OCI-LY1 (cell line): ENCODE data around the gene CALY.

Source experiments
- H2AFZ ChIP-seq: fragments of 200-600 bp; sonication (generic), shearing (Covaris generic); 2 replicates; pipeline ENCODE4 v1.6.0; 2014; ENCODE audit warnings: antibody characterized with exemption, mild to moderate bottlenecking, low read length
- H3F3A ChIP-seq: fragments of 200-600 bp; sonication (generic), shearing (Covaris generic); 2 replicates; pipeline ENCODE4 v1.6.0; 2014; ENCODE audit warnings: mild to moderate bottlenecking, antibody characterized with exemption, low read length, moderate library complexity; ENCODE audit not compliant: insufficient read depth
- H3K27ac ChIP-seq: fragments of 200-600 bp; sonication (generic); 2 replicates; pipeline ENCODE4 v1.5.1; 2014; ENCODE audit warnings: low read length, mixed run types, mild to moderate bottlenecking, low read depth; ENCODE audit not compliant: poor library complexity, severe bottlenecking
- H3K27me3 ChIP-seq: fragments of 200-600 bp; sonication (generic); 2 replicates; pipeline ENCODE4 v1.6.0; 2014; ENCODE audit warnings: antibody characterized with exemption, mild to moderate bottlenecking, low read length, moderate library complexity; ENCODE audit not compliant: insufficient read depth
- H3K36me3 ChIP-seq: fragments of 200-600 bp; sonication (generic); 2 replicates; pipeline ENCODE4 v1.6.1; 2014; ENCODE audit warnings: mild to moderate bottlenecking, antibody characterized with exemption, low read length, moderate library complexity, mixed read lengths; ENCODE audit not compliant: insufficient read depth
- H3K4me1 ChIP-seq: fragments of 200-600 bp; sonication (generic); 2 replicates; pipeline ENCODE4 v1.5.1; 2014; ENCODE audit warnings: mild to moderate bottlenecking, low read length, moderate library complexity; ENCODE audit not compliant: insufficient read depth, severe bottlenecking
- H3K4me2 ChIP-seq: fragments of 200-600 bp; sonication (generic), shearing (Covaris generic); 2 replicates; pipeline ENCODE4 v1.6.1; 2014; ENCODE audit warnings: low read length
- H3K4me3 ChIP-seq: fragments of 200-600 bp; sonication (generic); 2 replicates; pipeline ENCODE4 v1.5.1; 2014; ENCODE audit warnings: low read length, low read depth, mild to moderate bottlenecking, mixed read lengths; ENCODE audit not compliant: poor library complexity, severe bottlenecking
- H3K79me2 ChIP-seq: fragments of 200-600 bp; shearing (Covaris generic); 2 replicates; pipeline ENCODE4 v1.6.1; 2016; ENCODE audit warnings: mixed run types, low read length, mixed read lengths; ENCODE audit not compliant: insufficient read depth
- H3K9ac ChIP-seq: fragments of 200-600 bp; sonication (generic), shearing (Covaris generic); 2 replicates; pipeline ENCODE4 v1.6.1; 2014; ENCODE audit warnings: mild to moderate bottlenecking, low read length, mixed read lengths
- H3K9me2 ChIP-seq: fragments of 200-600 bp; sonication (generic), shearing (Covaris generic); 2 replicates; pipeline ENCODE4 v1.6.1; 2014; ENCODE audit warnings: low read depth, mild to moderate bottlenecking, low read length, mixed read lengths
- H3K9me3 ChIP-seq: fragments of 200-600 bp; shearing (Covaris generic); 2 replicates; pipeline ENCODE4 v1.6.1; 2014; ENCODE audit warnings: low read length, mixed read lengths
- H4K20me1 ChIP-seq: fragments of 200-600 bp; sonication (generic), shearing (Covaris generic); 2 replicates; pipeline ENCODE4 v1.6.0; 2016; ENCODE audit warnings: mild to moderate bottlenecking, low read length; ENCODE audit not compliant: insufficient read depth
- CTCF ChIP-seq: fragments of 200-600 bp; sonication (generic), shearing (Covaris generic); IDR thresholded peaks from 2 replicates; pipeline ENCODE4 v1.5.1; 2017; ENCODE audit warnings: mild to moderate bottlenecking, antibody characterized with exemption, low read length, moderate library complexity, mixed read lengths
- EZH2 ChIP-seq: fragments of 200-600 bp; sonication (generic), shearing (Covaris generic); IDR thresholded peaks from 2 replicates; pipeline ENCODE4 v1.8.0; 2017; ENCODE audit warnings: borderline replicate concordance, mixed run types, mild to moderate bottlenecking, antibody characterized with exemption, low read length, moderate library complexity, mixed read lengths

CALY gene

GRCh38 chr10:133294189-133294588, 42.5 kb downstream of the CALY start:
- Histone ChIP-seq H2AFZ (no peak overlapping the region), H3K4me3 (no peak overlapping the region), H3K79me2 (no peaks in the 10 kb centered on the region), H3K36me3 (peaks cover 75% of the 10 kb centered on the region), H3K9me3 (no peaks in the 10 kb centered on the region), H3K9ac (no peak overlapping the region), H3K4me2 (no peak overlapping the region), H3K9me2 (no peaks in the 10 kb centered on the region), H4K20me1 (no peaks in the 10 kb centered on the region), H3F3A (no peaks in the 10 kb centered on the region), H3K4me1 (no peaks in the 10 kb centered on the region), H3K27ac (no peak overlapping the region), H3K27me3 (no peaks in the 10 kb centered on the region)
- TF ChIP-seq EZH2 (no peak), CTCF (no peak)

GRCh38 chr10:133293810-133294119, 42.9 kb downstream of the CALY start:
- Histone ChIP-seq H3K79me2 (no peaks in the 10 kb centered on the region), H2AFZ (no peak overlapping the region), H3K4me1 (no peaks in the 10 kb centered on the region), H3K9ac (no peak overlapping the region), H3K27ac (no peak overlapping the region), H3K27me3 (no peaks in the 10 kb centered on the region), H3K9me3 (no peaks in the 10 kb centered on the region), H4K20me1 (no peaks in the 10 kb centered on the region), H3F3A (no peaks in the 10 kb centered on the region), H3K4me2 (no peak overlapping the region), H3K36me3 (peaks cover 75% of the 10 kb centered on the region), H3K4me3 (no peak overlapping the region), H3K9me2 (no peaks in the 10 kb centered on the region)
- TF ChIP-seq CTCF = no peak
- TF ChIP-seq EZH2 = no peak

- Histone ChIP-seq H3K36me3 (peaks cover 77% of the 10 kb centered on the region), H4K20me1 (no peaks in the 10 kb centered on the region), H3K4me3 (no peak overlapping the region), H3K79me2 (no peaks in the 10 kb centered on the region), H3K9me2 (no peaks in the 10 kb centered on the region), H3K27ac (no peak overlapping the region), H3K9me3 (no peaks in the 10 kb centered on the region), H3K4me1 (no peaks in the 10 kb centered on the region), H3F3A (no peaks in the 10 kb centered on the region), H3K9ac (no peak overlapping the region), H3K4me2 (no peak overlapping the region), H2AFZ (no peak overlapping the region), H3K27me3 (no peaks in the 10 kb centered on the region)
- TF ChIP-seq CTCF = no peak
Measured at GRCh38 chr10:133292919-133293809, 43.5 kb downstream of the CALY start.
